ENCODE data around the gene NRCAM. TPM values are rescaled to one million over a fixed set of nuclear protein-coding genes. Genes with fewer than 3 reads are reported as not detected.
A peak's percentile ranks its signal among the peaks of the same experiment; 100 is the strongest.

Gene NRCAM
- total RNA-seq, 1 donor from 2014 or later = 0.53 TPM

- H3K9me3 ChIP-seq = no peaks in the 10 kb centered on the region
- TF ChIP-seq CTCF (IDR thresholded peaks at IDR 0.05) = peak in 1 of 3 experiments; percentile 23
- no peak for DNase-seq (ENCODE audit: low spot score in 2 of 2)
- no peaks in the 10 kb centered on the region for H3K36me3 ChIP-seq
- H3K4me1 ChIP-seq = peaks cover 3 to 11% of the 10 kb centered on the region in 2 donors
- no peaks in the 10 kb centered on the region for H3K27me3 ChIP-seq
- no peak overlapping the region for H3K27ac ChIP-seq
- intact Hi-C loops (cut with DNase I) = no loop called here
- no peak overlapping the region for H3K4me3 ChIP-seq
Measured at GRCh38 chr7:108452707-108453106, 3.5 kb downstream of the NRCAM start.

- TF ChIP-seq CTCF (IDR thresholded peaks at IDR 0.05) = no peak
- no peaks in the 10 kb centered on the region for H3K36me3 ChIP-seq
- no peaks in the 10 kb centered on the region for H3K27me3 ChIP-seq
- H3K27ac ChIP-seq = no peak overlapping the region
- no peaks in the 10 kb centered on the region for H3K9me3 ChIP-seq
- no peak for DNase-seq (ENCODE audit: low spot score in 2 of 2)
- no peak overlapping the region for H3K4me3 ChIP-seq
- H3K4me1 ChIP-seq = peaks cover 3 to 11% of the 10 kb centered on the region in 2 donors
- intact Hi-C loops (cut with DNase I) = no loop called here
Measured at GRCh38 chr7:108451296-108451848, 4.9 kb downstream of the NRCAM start.

GRCh38 chr7:108450160-108450559 is 6.1 kb downstream of the NRCAM start:
- TF ChIP-seq CTCF (IDR thresholded peaks at IDR 0.05) = no peak
- H3K9me3 ChIP-seq = no peaks in the 10 kb centered on the region
- DNase-seq (ENCODE audit: low spot score in 2 of 2) = no peak
- H3K4me3 ChIP-seq = no peak overlapping the region
- peaks cover 0 to 5% of the 10 kb centered on the region in 2 donors for H3K4me1 ChIP-seq
- no peak overlapping the region for H3K27ac ChIP-seq
- intact Hi-C loops (cut with DNase I) = no loop called here
- no peaks in the 10 kb centered on the region for H3K36me3 ChIP-seq
- no peaks in the 10 kb centered on the region for H3K27me3 ChIP-seq

GRCh38 chr7:108449521-108449920 is 6.7 kb downstream of the NRCAM start:
- Histone ChIP-seq H3K27me3 (no peaks in the 10 kb centered on the region), H3K9me3 (no peaks in the 10 kb centered on the region), H3K4me1 (no peaks in the 10 kb centered on the region), H3K36me3 (no peaks in the 10 kb centered on the region), H3K27ac (no peak overlapping the region), H3K4me3 (no peak overlapping the region)
- DNase-seq (ENCODE audit: low spot score in 2 of 2) = no peak
- TF ChIP-seq CTCF (IDR thresholded peaks at IDR 0.05) = no peak
- intact Hi-C loops (cut with DNase I) = no loop called here

- no peak for DNase-seq (ENCODE audit: low spot score in 2 of 2)
- Histone ChIP-seq H3K4me1 (no peaks in the 10 kb centered on the region), H3K27me3 (no peaks in the 10 kb centered on the region), H3K9me3 (no peaks in the 10 kb centered on the region), H3K36me3 (no peaks in the 10 kb centered on the region), H3K4me3 (no peak overlapping the region), H3K27ac (no peak overlapping the region)
- TF ChIP-seq CTCF (IDR thresholded peaks at IDR 0.05) = no peak
- intact Hi-C loops (cut with DNase I) = no loop called here
Measured at GRCh38 chr7:108448584-108449505, 7.4 kb downstream of the NRCAM start.

Data from ascending aorta (tissue), 2 donors.